HEK293 (cell line): ENCODE results near the gene DNAJB2.

Source experiments
- CTCF ChIA-PET: fragments of 350-600 bp; formaldehyde crosslinking; extraction: SDS; loops from one replicate; lab custom pipeline; 2021; ENCODE audit warnings: antibody characterized with exemption; lab: Yijun Ruan, JAX
- POLR2A ChIA-PET: fragments of 300-600 bp; formaldehyde crosslinking; extraction: SDS; loops from one replicate; lab custom pipeline; 2020; ENCODE audit warnings: antibody characterized with exemption, inconsistent platforms; lab: Yijun Ruan, JAX
- H3K27ac ChIP-seq: fragments of 200-500 bp; sonication (Bioruptor generic); 2 replicates; pipeline ENCODE4 v1.5.1; 2014; ENCODE audit warnings: low read depth, low read length, control low read depth, inconsistent platforms; ENCODE audit errors: extremely low read depth
- H3K36me3 ChIP-seq, 2 experiments: fragments of 200-500 bp in 1 of 2; sonication (Bioruptor generic) in 1 of 2; 1 replicate in 1 of 2; 2 replicates in 1 of 2; pipeline ENCODE4 v1.5.1; 2014 to 2017; ENCODE audit warnings: inconsistent platforms in 2 of 2, low read length in 2 of 2; ENCODE audit not compliant: control insufficient read depth in 2 of 2, insufficient read depth in 1 of 2
- H3K4me1 ChIP-seq: fragments of 200-500 bp; sonication (Bioruptor generic); 2 replicates; pipeline ENCODE4 v1.5.1; 2014; ENCODE audit warnings: mild to moderate bottlenecking, low read length, inconsistent platforms; ENCODE audit not compliant: control insufficient read depth, insufficient read depth
- H3K4me3 ChIP-seq: 2 replicates; pipeline ENCODE4 v1.5.1; 2011; ENCODE audit warnings: low read depth, mild to moderate bottlenecking, control low read depth, low read length, moderate library complexity
- H3K9me3 ChIP-seq: fragments of 200-500 bp; sonication (Bioruptor generic); 2 replicates; pipeline ENCODE4 v1.5.1; 2014; ENCODE audit warnings: low read depth, low read length, inconsistent platforms; ENCODE audit not compliant: control insufficient read depth, insufficient read depth
- EGR2 ChIP-seq: fragments of 450-650 bp; formaldehyde crosslinking; IDR thresholded peaks from 2 replicates; pipeline ENCODE4 v1.5.1; 2016; ENCODE audit warnings: low read depth, missing biosample characterization, missing genetic modification characterization
- GFI1B ChIP-seq: fragments of 450-650 bp; formaldehyde crosslinking; IDR thresholded peaks from 2 replicates; pipeline ENCODE4 v1.5.1; 2016; ENCODE audit warnings: missing biosample characterization, missing genetic modification characterization
- GLIS1 ChIP-seq: fragments of 450-650 bp; formaldehyde crosslinking; IDR thresholded peaks from 2 replicates; pipeline ENCODE4 v1.5.1; 2016; ENCODE audit warnings: missing biosample characterization, missing genetic modification characterization
- HIC1 ChIP-seq: fragments of 450-650 bp; formaldehyde crosslinking; IDR thresholded peaks from 2 replicates; pipeline ENCODE4 v1.5.1; 2016; ENCODE audit warnings: missing biosample characterization, missing genetic modification characterization
- IKZF3 ChIP-seq: fragments of 450-650 bp; IDR thresholded peaks from 2 replicates; pipeline ENCODE4 v1.5.0; 2018; ENCODE audit warnings: missing biosample characterization, mild to moderate bottlenecking, missing genetic modification characterization, moderate library complexity
- KLF7 ChIP-seq: fragments of 450-650 bp; formaldehyde crosslinking; IDR thresholded peaks from 2 replicates; pipeline ENCODE4 v1.5.1; 2016; ENCODE audit warnings: missing biosample characterization, missing genetic modification characterization, borderline replicate concordance
- ZBTB10 ChIP-seq: fragments of 450-650 bp; formaldehyde crosslinking; IDR thresholded peaks from 2 replicates; pipeline ENCODE4 v1.5.1; 2016; ENCODE audit warnings: missing biosample characterization, missing genetic modification characterization
- ZBTB17 ChIP-seq: fragments of 450-650 bp; formaldehyde crosslinking; IDR thresholded peaks from 2 replicates; pipeline ENCODE4 v1.5.1; 2016; ENCODE audit warnings: missing biosample characterization, missing genetic modification characterization
- ZBTB20 ChIP-seq: fragments of 450-650 bp; formaldehyde crosslinking; IDR thresholded peaks from 2 replicates; pipeline ENCODE4 v1.5.1; 2016; ENCODE audit warnings: missing biosample characterization, missing genetic modification characterization
- ZBTB49 ChIP-seq: fragments of 450-650 bp; formaldehyde crosslinking; IDR thresholded peaks from 2 replicates; pipeline ENCODE4 v1.5.1; 2016; ENCODE audit warnings: missing biosample characterization, missing genetic modification characterization, low read depth
- ZNF10 ChIP-seq: fragments of 450-650 bp; formaldehyde crosslinking; IDR thresholded peaks from 2 replicates; pipeline ENCODE4 v1.5.1; 2017; ENCODE audit warnings: missing biosample characterization, missing genetic modification characterization
- ZNF157 ChIP-seq: fragments of 450-650 bp; formaldehyde crosslinking; IDR thresholded peaks from 2 replicates; pipeline ENCODE4 v1.5.1; 2016; ENCODE audit warnings: missing biosample characterization, missing genetic modification characterization
- ZNF221 ChIP-seq: fragments of 450-650 bp; formaldehyde crosslinking; IDR thresholded peaks from 2 replicates; pipeline ENCODE4 v1.5.1; 2017; ENCODE audit warnings: missing biosample characterization, missing genetic modification characterization, borderline replicate concordance
- ZNF26 ChIP-seq: fragments of 450-650 bp; formaldehyde crosslinking; IDR thresholded peaks from 2 replicates; pipeline ENCODE4 v1.5.1; 2016; ENCODE audit warnings: missing biosample characterization, missing genetic modification characterization
- ZNF341 ChIP-seq: fragments of 450-650 bp; formaldehyde crosslinking; IDR thresholded peaks from 2 replicates; pipeline ENCODE4; 2016; ENCODE audit warnings: low read depth, missing biosample characterization, missing genetic modification characterization
- ZNF426 ChIP-seq: fragments of 450-650 bp; formaldehyde crosslinking; IDR thresholded peaks from 2 replicates; pipeline ENCODE4 v1.5.1; 2017; ENCODE audit warnings: missing biosample characterization, missing genetic modification characterization, mild to moderate bottlenecking, inconsistent platforms, moderate library complexity
- ZNF48 ChIP-seq: fragments of 450-650 bp; formaldehyde crosslinking; IDR thresholded peaks from 2 replicates; pipeline ENCODE4 v1.5.1; 2016; ENCODE audit warnings: missing biosample characterization, missing genetic modification characterization
- ZNF544 ChIP-seq: fragments of 450-650 bp; formaldehyde crosslinking; IDR thresholded peaks from 2 replicates; pipeline ENCODE4 v1.5.0; 2017; ENCODE audit warnings: missing biosample characterization, missing genetic modification characterization
- ZNF629 ChIP-seq: fragments of 450-650 bp; formaldehyde crosslinking; IDR thresholded peaks from 2 replicates; pipeline ENCODE4 v1.5.1; 2017; ENCODE audit warnings: missing biosample characterization, missing genetic modification characterization
- ZNF692 ChIP-seq: fragments of 450-650 bp; formaldehyde crosslinking; IDR thresholded peaks from 2 replicates; pipeline ENCODE4 v1.5.1; 2016; ENCODE audit warnings: missing biosample characterization, missing genetic modification characterization
- ZNF701 ChIP-seq: fragments of 450-650 bp; formaldehyde crosslinking; IDR thresholded peaks from 2 replicates; pipeline ENCODE4 v1.5.1; 2016; ENCODE audit warnings: missing biosample characterization, missing genetic modification characterization
- ZNF707 ChIP-seq: fragments of 450-650 bp; formaldehyde crosslinking; IDR thresholded peaks from 2 replicates; pipeline ENCODE4 v1.5.1; 2016; ENCODE audit warnings: missing biosample characterization, missing genetic modification characterization
- ZNF76 ChIP-seq: fragments of 450-650 bp; formaldehyde crosslinking; IDR thresholded peaks from 2 replicates; pipeline ENCODE4; 2016; ENCODE audit warnings: low read depth, missing biosample characterization, missing genetic modification characterization, borderline replicate concordance
- TF ChIP-seq, protein P1 (sequence below): fragments of 450-650 bp; formaldehyde crosslinking; conservative IDR thresholded peaks from 2 replicates; pipeline ENCODE4 v1.5.1; 2016; ENCODE audit warnings: low read depth, missing biosample characterization, missing genetic modification characterization

DNAJB2 gene

DNA sequence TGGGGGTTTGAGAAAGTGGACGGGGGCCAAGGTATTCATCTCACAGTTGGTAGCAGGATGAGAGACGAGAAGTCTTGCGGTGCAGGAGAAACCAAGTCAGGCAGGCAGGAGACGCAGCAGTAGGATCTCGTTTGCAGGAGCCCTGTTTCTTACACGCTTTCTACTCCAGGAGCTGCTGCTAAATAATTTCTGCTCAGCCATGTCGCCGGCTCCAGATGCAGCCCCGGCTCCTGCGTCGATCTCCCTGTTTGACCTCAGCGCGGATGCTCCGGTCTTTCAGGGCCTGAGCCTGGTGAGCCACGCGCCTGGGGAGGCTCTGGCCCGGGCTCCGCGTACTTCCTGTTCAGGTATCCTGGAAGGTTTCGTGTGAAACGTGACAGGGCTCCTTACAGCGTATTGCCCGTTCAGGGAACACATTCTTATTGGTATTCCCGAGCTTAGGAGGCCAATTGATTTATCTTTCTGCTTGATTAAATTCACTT lies 49.1 kb upstream of the DNAJB2 start:
- Histone ChIP-seq H3K27ac (peak overlapping the region; percentile 81), H3K36me3 (peaks cover 17 to 65% of the 10 kb centered on the region in 2 experiments), H3K4me3 (peak overlapping the region; percentile 69), H3K4me1 (peaks cover 4% of the 10 kb centered on the region; the same call in 1 of the 2 replicates), H3K9me3 (no peaks in the 10 kb centered on the region)
- ChIA-PET POLR2A (interaction anchor here (0.6 to 2.8 kb wide), 16 partner anchors 8 to 65 kb away, joined by 3 to 16 read pairs (median 5); partner anchors contain the start of genes ABCB6, CNPPD1, DNAJB2 and GLB1L), CTCF (interaction anchor here (0.7 to 9.1 kb wide), 9 partner anchors 10 to 67 kb away, joined by 3 to 65 read pairs (median 4); partner anchors contain the start of genes DNAJB2 and GLB1L)
- TF ChIP-seq ZNF341 (tag by site-specific recombination): no peak
- no peak for TF ChIP-seq ZBTB10
- TF ChIP-seq ZNF10 (tag by site-specific recombination): no peak
- no peak for TF ChIP-seq ZNF48 (tag by site-specific recombination)
- no peak for TF ChIP-seq ZNF707 (tag by site-specific recombination)
- TF ChIP-seq GLIS1 (tag by site-specific recombination): 0 out of 2 replicates have a peak, but pooled peaks have one; percentile 5
- TF ChIP-seq EGR2: 0 out of 2 replicates have a peak, but pooled peaks have one; percentile 0
- TF ChIP-seq ZNF629 (tag by site-specific recombination): no peak
- no peak for TF ChIP-seq ZNF426 (tag by site-specific recombination)
- TF ChIP-seq, protein P1, sequence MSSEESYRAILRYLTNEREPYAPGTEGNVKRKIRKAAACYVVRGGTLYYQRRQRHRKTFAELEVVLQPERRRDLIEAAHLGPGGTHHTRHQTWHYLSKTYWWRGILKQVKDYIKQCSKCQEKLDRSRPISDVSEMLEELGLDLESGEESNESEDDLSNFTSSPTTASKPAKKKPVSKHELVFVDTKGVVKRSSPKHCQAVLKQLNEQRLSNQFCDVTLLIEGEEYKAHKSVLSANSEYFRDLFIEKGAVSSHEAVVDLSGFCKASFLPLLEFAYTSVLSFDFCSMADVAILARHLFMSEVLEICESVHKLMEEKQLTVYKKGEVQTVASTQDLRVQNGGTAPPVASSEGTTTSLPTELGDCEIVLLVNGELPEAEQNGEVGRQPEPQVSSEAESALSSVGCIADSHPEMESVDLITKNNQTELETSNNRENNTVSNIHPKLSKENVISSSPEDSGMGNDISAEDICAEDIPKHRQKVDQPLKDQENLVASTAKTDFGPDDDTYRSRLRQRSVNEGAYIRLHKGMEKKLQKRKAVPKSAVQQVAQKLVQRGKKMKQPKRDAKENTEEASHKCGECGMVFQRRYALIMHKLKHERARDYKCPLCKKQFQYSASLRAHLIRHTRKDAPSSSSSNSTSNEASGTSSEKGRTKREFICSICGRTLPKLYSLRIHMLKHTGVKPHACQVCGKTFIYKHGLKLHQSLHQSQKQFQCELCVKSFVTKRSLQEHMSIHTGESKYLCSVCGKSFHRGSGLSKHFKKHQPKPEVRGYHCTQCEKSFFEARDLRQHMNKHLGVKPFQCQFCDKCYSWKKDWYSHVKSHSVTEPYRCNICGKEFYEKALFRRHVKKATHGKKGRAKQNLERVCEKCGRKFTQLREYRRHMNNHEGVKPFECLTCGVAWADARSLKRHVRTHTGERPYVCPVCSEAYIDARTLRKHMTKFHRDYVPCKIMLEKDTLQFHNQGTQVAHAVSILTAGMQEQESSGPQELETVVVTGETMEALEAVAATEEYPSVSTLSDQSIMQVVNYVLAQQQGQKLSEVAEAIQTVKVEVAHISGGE (tag by site-specific recombination): peak; percentile 17; the same call in 1 of the 2 replicates
- no peak for TF ChIP-seq ZBTB49 (tag by site-specific recombination)
- peak; percentile 86 for TF ChIP-seq ZBTB17 (tag by site-specific recombination)
- TF ChIP-seq ZBTB20: peak; percentile 90
- no peak for TF ChIP-seq KLF7 (tag by site-specific recombination)
- TF ChIP-seq GFI1B: no peak
- no peak for TF ChIP-seq ZNF157 (tag by site-specific recombination)
- TF ChIP-seq ZNF544 (tag by site-specific recombination): no peak
- no peak for TF ChIP-seq ZNF701
- 0 out of 2 replicates have a peak, but pooled peaks have one; percentile 18 for TF ChIP-seq ZNF692 (tag by site-specific recombination)
- no peak for TF ChIP-seq ZNF26
- TF ChIP-seq ZNF76 (tag by site-specific recombination): no peak
- no peak for TF ChIP-seq IKZF3 (tag by site-specific recombination)
- TF ChIP-seq HIC1: no peak
- TF ChIP-seq ZNF221 (tag by site-specific recombination): no peak
